GM23338 (cell line): ENCODE data around the gene HEBP1. TPM values are rescaled to one million over a fixed set of nuclear protein-coding genes. Genes with fewer than 3 reads are reported as not detected.

ENCODE experiments used
- ATAC-seq: fragments of 200-7000 bp; cut with Tn5 transposase; 3 replicates; pipeline ENCODE4 v1.9.1; 2020
- DNase-seq: peaks from one replicate; pipeline ENCODE4 v3.0.0-alpha.2; 2015; ENCODE audit warnings: low spot score
- H2AFZ ChIP-seq: fragments of 200-600 bp; sonication (generic); 2 replicates; pipeline ENCODE4 v1.8.0; 2016; ENCODE audit warnings: antibody characterized with exemption, mild to moderate bottlenecking, moderate library complexity
- H3F3A ChIP-seq: fragments of 200-600 bp; sonication (generic); replicated peaks from 2 replicates; pipeline ENCODE4 v1.8.0; 2017; ENCODE audit warnings: antibody characterized with exemption, mixed run types, low read depth
- H3K27ac ChIP-seq: fragments of 200-600 bp; sonication (generic); 2 replicates; pipeline ENCODE4 v1.6.1; 2016; ENCODE audit warnings: low read depth
- H3K27me3 ChIP-seq: fragments of 200-600 bp; sonication (generic); 2 replicates; pipeline ENCODE4 v1.8.0; 2016; ENCODE audit warnings: mild to moderate bottlenecking, mixed run types, moderate library complexity; ENCODE audit not compliant: insufficient read depth
- H3K36me3 ChIP-seq: fragments of 200-600 bp; sonication (generic); 2 replicates; pipeline ENCODE4 v1.8.0; 2016; ENCODE audit warnings: mild to moderate bottlenecking; ENCODE audit not compliant: insufficient read depth
- H3K4me1 ChIP-seq: fragments of 200-600 bp; sonication (generic); 2 replicates; pipeline ENCODE4 v1.8.0; 2016; ENCODE audit warnings: mild to moderate bottlenecking, moderate library complexity; ENCODE audit not compliant: insufficient read depth
- H3K4me2 ChIP-seq: fragments of 200-600 bp; sonication (generic); 2 replicates; pipeline ENCODE4 v1.7.1; 2017; ENCODE audit warnings: mixed run types
- H3K4me3 ChIP-seq: fragments of 200-600 bp; sonication (generic); 2 replicates; pipeline ENCODE4 v1.6.1; 2016; ENCODE audit warnings: mixed run types
- H3K79me2 ChIP-seq: fragments of 200-600 bp; sonication (generic); replicated peaks from 2 replicates; pipeline ENCODE4 v1.8.0; 2017; ENCODE audit warnings: mild to moderate bottlenecking; ENCODE audit not compliant: insufficient read depth
- H3K9me2 ChIP-seq: fragments of 200-600 bp; sonication (generic); 2 replicates; pipeline ENCODE4 v1.8.0; 2017; ENCODE audit not compliant: insufficient read depth
- H4K20me1 ChIP-seq: fragments of 200-600 bp; sonication (generic); replicated peaks from 2 replicates; pipeline ENCODE4 v1.8.0; 2017; ENCODE audit warnings: mild to moderate bottlenecking; ENCODE audit not compliant: insufficient read depth
- H3K27ac Mint-ChIP-seq: 2 replicates; pipeline ENCODE4 v1.8.0; 2020; ENCODE audit warnings: inconsistent platforms, mild to moderate bottlenecking, moderate library complexity, mixed read lengths
- H3K27me3 Mint-ChIP-seq: 3 replicates; pipeline ENCODE4 v1.8.0; 2022; ENCODE audit warnings: low read depth, mild to moderate bottlenecking, moderate library complexity, mixed read lengths, inconsistent platforms; ENCODE audit not compliant: insufficient read depth, poor library complexity
- H3K36me3 Mint-ChIP-seq: 3 replicates; pipeline ENCODE4 v1.8.0; 2021; ENCODE audit warnings: low read depth, mild to moderate bottlenecking, inconsistent platforms, moderate library complexity, mixed read lengths
- H3K4me1 Mint-ChIP-seq: 3 replicates; pipeline ENCODE4 v1.8.0; 2020; ENCODE audit warnings: mild to moderate bottlenecking, inconsistent platforms, mixed read lengths
- H3K4me3 Mint-ChIP-seq: 3 replicates; pipeline ENCODE4 v1.8.0; 2021; ENCODE audit warnings: moderate library complexity, mild to moderate bottlenecking, inconsistent platforms, mixed read lengths
- H3K9me3 Mint-ChIP-seq: 3 replicates; pipeline ENCODE4 v1.8.0; 2020; ENCODE audit warnings: moderate library complexity, mild to moderate bottlenecking, inconsistent platforms, mixed read lengths
- CREB1 ChIP-seq: fragments of 250-450 bp; sonication (Bioruptor Pico); IDR thresholded peaks from 2 replicates; pipeline ENCODE4 v1.5.0; 2020; ENCODE audit warnings: low read depth, mild to moderate bottlenecking, moderate library complexity
- EZH2phosphoT487 ChIP-seq: fragments of 200-600 bp; sonication (generic); IDR thresholded peaks from one replicate; pipeline ENCODE4 v1.8.1; 2018; ENCODE audit warnings: antibody characterized with exemption; ENCODE audit not compliant: unreplicated experiment
- JUNB ChIP-seq: IDR thresholded peaks from one replicate; pipeline ENCODE4 v1.6.1; 2016; ENCODE audit warnings: antibody characterized with exemption; ENCODE audit not compliant: unreplicated experiment
- NANOG ChIP-seq: IDR thresholded peaks from 2 replicates; pipeline ENCODE4 v1.6.1; 2016; ENCODE audit warnings: antibody characterized with exemption, borderline replicate concordance
- POLR2AphosphoS5 ChIP-seq: IDR thresholded peaks from 2 replicates; pipeline ENCODE4 v1.6.1; 2016; ENCODE audit warnings: antibody characterized with exemption, low read depth
- STAT1 ChIP-seq: IDR thresholded peaks from one replicate; pipeline ENCODE4 v1.6.1; 2016; ENCODE audit warnings: antibody characterized with exemption; ENCODE audit not compliant: unreplicated experiment
- polyA plus RNA-seq: library from polyadenylated mRNA; unstranded; fragments of >200 nt; fragmentation: Nextera tagmentation; extraction: Ambion mirVana; gene quantifications from 2 replicates; pipeline ENCODE4 v1.2.1, GENCODE V29; 2016
- total RNA-seq: library from RNA; depleted of rRNA; stranded (reverse); fragments of >200 nt; shearing (Covaris generic); gene quantifications from 2 replicates; pipeline ENCODE4 v1.2.3, GENCODE V29; 2014
- TF ChIP-seq, protein P1 (sequence below): IDR thresholded peaks from 2 replicates; pipeline ENCODE4 v1.6.1; 2016; ENCODE audit warnings: antibody characterized with exemption
- TF ChIP-seq, protein P2 (sequence below), 2 experiments: fragments of 200-600 bp in 1 of 2; sonication (generic) in 1 of 2; conservative IDR thresholded peaks; 2 replicates each; pipeline versions ENCODE4 v1.5.1 to v1.6.1; 2016 to 2017; ENCODE audit warnings: antibody characterized with exemption in 2 of 2, low read depth in 2 of 2, mild to moderate bottlenecking in 2 of 2, moderate library complexity in 1 of 2
- TF ChIP-seq, protein P3 (sequence below): IDR thresholded peaks from one replicate; pipeline ENCODE4 v1.6.1; 2018; ENCODE audit warnings: antibody characterized with exemption; ENCODE audit not compliant: unreplicated experiment

The HEBP1 gene
- total and polyA plus RNA-seq, 2 experiments from 2014 or later, result 25.2 to 45.1 TPM

DNA sequence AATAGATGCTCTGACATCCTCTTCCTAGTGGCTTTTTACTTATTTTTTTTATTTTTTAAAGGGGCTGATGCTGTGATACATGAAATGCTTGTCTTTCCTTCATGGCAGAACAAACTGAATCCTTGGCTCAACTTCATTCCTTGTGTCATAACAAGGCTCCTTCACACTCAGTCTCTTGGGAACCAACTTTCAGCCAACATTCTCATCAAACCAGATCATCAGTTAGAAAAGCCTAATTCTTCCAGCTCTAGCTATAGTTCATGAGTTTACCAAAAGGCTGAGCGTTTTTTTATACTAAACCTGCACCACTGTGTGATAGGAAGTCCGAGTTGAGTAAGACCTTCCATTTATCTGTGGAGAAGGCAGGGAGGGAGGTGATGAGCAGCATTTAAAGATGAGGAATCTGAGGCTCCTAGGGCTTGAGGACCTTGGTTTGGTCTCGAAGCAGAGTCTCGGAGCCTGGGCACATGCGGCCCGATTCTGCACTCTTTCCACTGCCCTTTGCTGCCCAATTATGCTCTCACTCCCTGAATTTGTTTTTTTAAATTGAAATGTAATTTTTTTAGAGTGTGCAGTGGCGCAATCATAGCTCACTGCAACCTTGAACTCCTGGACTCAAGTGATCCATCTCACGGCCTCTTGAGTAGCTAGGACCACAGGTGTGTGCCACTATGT, 56.3 kb downstream of the HEBP1 start (continued):
- TF ChIP-seq, protein P1, sequence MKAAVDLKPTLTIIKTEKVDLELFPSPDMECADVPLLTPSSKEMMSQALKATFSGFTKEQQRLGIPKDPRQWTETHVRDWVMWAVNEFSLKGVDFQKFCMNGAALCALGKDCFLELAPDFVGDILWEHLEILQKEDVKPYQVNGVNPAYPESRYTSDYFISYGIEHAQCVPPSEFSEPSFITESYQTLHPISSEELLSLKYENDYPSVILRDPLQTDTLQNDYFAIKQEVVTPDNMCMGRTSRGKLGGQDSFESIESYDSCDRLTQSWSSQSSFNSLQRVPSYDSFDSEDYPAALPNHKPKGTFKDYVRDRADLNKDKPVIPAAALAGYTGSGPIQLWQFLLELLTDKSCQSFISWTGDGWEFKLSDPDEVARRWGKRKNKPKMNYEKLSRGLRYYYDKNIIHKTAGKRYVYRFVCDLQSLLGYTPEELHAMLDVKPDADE, result no peak
- no peak for TF ChIP-seq EZH2phosphoT487

- no peaks in the 10 kb centered on the region for H3K36me3 ChIP-seq
- DNase-seq, result no peak
- H3K27ac Mint-ChIP-seq, result no peak overlapping the region
- no peaks in the 10 kb centered on the region for H3K27me3 ChIP-seq
- H3K9me3 Mint-ChIP-seq, result no peaks in the 10 kb centered on the region; the same call in 2 of the 3 replicates
- H3K36me3 Mint-ChIP-seq, result no peaks in the 10 kb centered on the region
- peaks cover 4% of the 10 kb centered on the region for H3K27me3 Mint-ChIP-seq
- no peaks in the 10 kb centered on the region for H3K9me2 ChIP-seq
- no peaks in the 10 kb centered on the region for H3F3A ChIP-seq
- H3K4me2 ChIP-seq, result no peak overlapping the region
- H3K4me1 Mint-ChIP-seq, result peaks cover 3% of the 10 kb centered on the region; the same call in 1 of the 3 replicates
- no peak overlapping the region for H3K4me3 ChIP-seq
- no peak for ATAC-seq
- H3K27ac ChIP-seq, result no peak overlapping the region
- peak overlapping the region; percentile 72; the same call in 1 of the 2 replicates for H2AFZ ChIP-seq
- H3K4me1 ChIP-seq, result no peaks in the 10 kb centered on the region
- H4K20me1 ChIP-seq, result no peaks in the 10 kb centered on the region
- no peak overlapping the region for H3K4me3 Mint-ChIP-seq
- no peaks in the 10 kb centered on the region for H3K79me2 ChIP-seq
- TF ChIP-seq, protein P1, result no peak
- TF ChIP-seq, protein P2, sequence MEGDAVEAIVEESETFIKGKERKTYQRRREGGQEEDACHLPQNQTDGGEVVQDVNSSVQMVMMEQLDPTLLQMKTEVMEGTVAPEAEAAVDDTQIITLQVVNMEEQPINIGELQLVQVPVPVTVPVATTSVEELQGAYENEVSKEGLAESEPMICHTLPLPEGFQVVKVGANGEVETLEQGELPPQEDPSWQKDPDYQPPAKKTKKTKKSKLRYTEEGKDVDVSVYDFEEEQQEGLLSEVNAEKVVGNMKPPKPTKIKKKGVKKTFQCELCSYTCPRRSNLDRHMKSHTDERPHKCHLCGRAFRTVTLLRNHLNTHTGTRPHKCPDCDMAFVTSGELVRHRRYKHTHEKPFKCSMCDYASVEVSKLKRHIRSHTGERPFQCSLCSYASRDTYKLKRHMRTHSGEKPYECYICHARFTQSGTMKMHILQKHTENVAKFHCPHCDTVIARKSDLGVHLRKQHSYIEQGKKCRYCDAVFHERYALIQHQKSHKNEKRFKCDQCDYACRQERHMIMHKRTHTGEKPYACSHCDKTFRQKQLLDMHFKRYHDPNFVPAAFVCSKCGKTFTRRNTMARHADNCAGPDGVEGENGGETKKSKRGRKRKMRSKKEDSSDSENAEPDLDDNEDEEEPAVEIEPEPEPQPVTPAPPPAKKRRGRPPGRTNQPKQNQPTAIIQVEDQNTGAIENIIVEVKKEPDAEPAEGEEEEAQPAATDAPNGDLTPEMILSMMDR (conservative IDR thresholded peaks at IDR 0.05; ENCODE audit: low read depth in 2 of 2), result no peak
- no peak for TF ChIP-seq JUNB
- no peak for TF ChIP-seq NANOG
- TF ChIP-seq POLR2AphosphoS5, result no peak
- no peak for TF ChIP-seq STAT1
- no peak for TF ChIP-seq EZH2phosphoT487
- TF ChIP-seq, protein P3, sequence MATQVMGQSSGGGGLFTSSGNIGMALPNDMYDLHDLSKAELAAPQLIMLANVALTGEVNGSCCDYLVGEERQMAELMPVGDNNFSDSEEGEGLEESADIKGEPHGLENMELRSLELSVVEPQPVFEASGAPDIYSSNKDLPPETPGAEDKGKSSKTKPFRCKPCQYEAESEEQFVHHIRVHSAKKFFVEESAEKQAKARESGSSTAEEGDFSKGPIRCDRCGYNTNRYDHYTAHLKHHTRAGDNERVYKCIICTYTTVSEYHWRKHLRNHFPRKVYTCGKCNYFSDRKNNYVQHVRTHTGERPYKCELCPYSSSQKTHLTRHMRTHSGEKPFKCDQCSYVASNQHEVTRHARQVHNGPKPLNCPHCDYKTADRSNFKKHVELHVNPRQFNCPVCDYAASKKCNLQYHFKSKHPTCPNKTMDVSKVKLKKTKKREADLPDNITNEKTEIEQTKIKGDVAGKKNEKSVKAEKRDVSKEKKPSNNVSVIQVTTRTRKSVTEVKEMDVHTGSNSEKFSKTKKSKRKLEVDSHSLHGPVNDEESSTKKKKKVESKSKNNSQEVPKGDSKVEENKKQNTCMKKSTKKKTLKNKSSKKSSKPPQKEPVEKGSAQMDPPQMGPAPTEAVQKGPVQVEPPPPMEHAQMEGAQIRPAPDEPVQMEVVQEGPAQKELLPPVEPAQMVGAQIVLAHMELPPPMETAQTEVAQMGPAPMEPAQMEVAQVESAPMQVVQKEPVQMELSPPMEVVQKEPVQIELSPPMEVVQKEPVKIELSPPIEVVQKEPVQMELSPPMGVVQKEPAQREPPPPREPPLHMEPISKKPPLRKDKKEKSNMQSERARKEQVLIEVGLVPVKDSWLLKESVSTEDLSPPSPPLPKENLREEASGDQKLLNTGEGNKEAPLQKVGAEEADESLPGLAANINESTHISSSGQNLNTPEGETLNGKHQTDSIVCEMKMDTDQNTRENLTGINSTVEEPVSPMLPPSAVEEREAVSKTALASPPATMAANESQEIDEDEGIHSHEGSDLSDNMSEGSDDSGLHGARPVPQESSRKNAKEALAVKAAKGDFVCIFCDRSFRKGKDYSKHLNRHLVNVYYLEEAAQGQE, result no peak
- no peak for TF ChIP-seq CREB1 (CRISPR knock-in tag)
These were observed 58.4 kb downstream of the HEBP1 start for GRCh38 chr12:12941450-12942350.
